Suprapubic skin (tissue), 4 donors: Measurements from ENCODE around the gene FBXO5. TPM values are rescaled to one million over a fixed set of nuclear protein-coding genes. Genes with fewer than 3 reads are reported as not detected.

Experiments used
- DNase-seq, 2 donors: peaks; one replicate each; pipeline ENCODE4 v3.0.0-alpha.2; 2019; ENCODE audit warnings: low spot score in 2 of 2
- H3K27ac ChIP-seq: fragments of 200-600 bp; sonication (generic); one replicate; pipeline ENCODE4 v1.5.1; 2019
- H3K27me3 ChIP-seq: fragments of 200-600 bp; sonication (generic); one replicate; pipeline ENCODE4 v1.5.1; 2019
- H3K36me3 ChIP-seq: fragments of 200-600 bp; sonication (generic); one replicate; pipeline ENCODE4 v1.5.1; 2019
- H3K4me1 ChIP-seq: fragments of 200-600 bp; sonication (generic); one replicate; pipeline ENCODE4 v1.5.1; 2019
- H3K4me3 ChIP-seq: fragments of 200-600 bp; sonication (generic); one replicate; pipeline ENCODE4 v1.5.1; 2019; ENCODE audit warnings: mild to moderate bottlenecking
- H3K9me3 ChIP-seq: fragments of 200-600 bp; sonication (generic); one replicate; pipeline ENCODE4 v1.5.1; 2019
- CTCF ChIP-seq, 2 donors: fragments of 200-600 bp in 1 of 2; fragments of 450-650 bp in 1 of 2; sonication (generic) in 1 of 2; IDR thresholded peaks; one replicate each; pipeline ENCODE4 v1.5.1; 2016 to 2019; ENCODE audit warnings: antibody characterized with exemption in 2 of 2, mild to moderate bottlenecking in 1 of 2, moderate library complexity in 1 of 2
- EP300 ChIP-seq: sonication (generic); formaldehyde crosslinking; IDR thresholded peaks from one replicate; pipeline ENCODE4 v1.6.1; 2017; ENCODE audit warnings: antibody characterized with exemption
- POLR2A ChIP-seq, 2 donors: fragments of 450-650 bp; IDR thresholded peaks; one replicate each; pipeline ENCODE4 v1.6.1; 2017; ENCODE audit warnings: antibody characterized with exemption in 2 of 2, mild to moderate bottlenecking in 2 of 2, moderate library complexity in 2 of 2
- POLR2AphosphoS5 ChIP-seq, 3 donors: sonication (generic); formaldehyde crosslinking; IDR thresholded peaks; one replicate each; pipeline ENCODE4 v1.6.1; 2017; ENCODE audit warnings: antibody characterized with exemption in 3 of 3
- WGBS: methylation state at CpG from one replicate; pipeline ENCODE4 v1.1.5; 2018; 5-methylcytosine and 5-hydroxymethylcytosine counted together
- total RNA-seq, 4 donors: library from RNA; depleted of rRNA; stranded (reverse); fragments of >200 nt; gene quantifications; one replicate each; pipeline ENCODE4 v1.1.0, GENCODE V29; 2016

The FBXO5 gene
- 1 to 10 TPM; 2.4 to 3.5 (median 3.3) TPM for total RNA-seq

GRCh38 chr6:152982904-152983636, at the start of gene FBXO5:
Gene FBXO5, minus strand, starts transcription at chr6:152983041. Its CDS starts 82 bp downstream, at chr6:152982959.
- Histone ChIP-seq H3K27ac (peak within 1 kb of the TSS; percentile 95), H3K4me1 (peaks cover 33% of the 10 kb centered on the region), H3K36me3 (no peaks in the 10 kb centered on the region), H3K9me3 (no peaks in the 10 kb centered on the region), H3K4me3 (peak within 1 kb of the TSS; percentile 83), H3K27me3 (no peaks in the 10 kb centered on the region)
- TF ChIP-seq POLR2AphosphoS5 (IDR thresholded peaks at IDR 0.05) = peak in 2 of 3 donors; percentile 30 to 53
- peak in 1 of 2 donors; percentile 43 for TF ChIP-seq POLR2A (IDR thresholded peaks at IDR 0.05)
- TF ChIP-seq EP300 = no peak
- 0% methylated on average over 23 of the region's 66 CpGs for WGBS
- DNase-seq = peak; percentile 97 to 98

- Histone ChIP-seq H3K36me3 (no peaks in the 10 kb centered on the region), H3K27me3 (no peaks in the 10 kb centered on the region), H3K4me3 (no peak overlapping the region), H3K27ac (no peak overlapping the region), H3K9me3 (no peaks in the 10 kb centered on the region), H3K4me1 (no peaks in the 10 kb centered on the region)
- TF ChIP-seq EP300 = no peak
- TF ChIP-seq POLR2A (IDR thresholded peaks at IDR 0.05) = no peak
- TF ChIP-seq POLR2AphosphoS5 (IDR thresholded peaks at IDR 0.05) = no peak
- no peak for TF ChIP-seq CTCF (IDR thresholded peaks at IDR 0.05)
- DNase-seq = no peak
- WGBS = 70% methylated on average over 9 of the region's 9 CpGs
Measured at GRCh38 chr6:153032255-153032882, 49.5 kb upstream of the FBXO5 start.

DNA sequence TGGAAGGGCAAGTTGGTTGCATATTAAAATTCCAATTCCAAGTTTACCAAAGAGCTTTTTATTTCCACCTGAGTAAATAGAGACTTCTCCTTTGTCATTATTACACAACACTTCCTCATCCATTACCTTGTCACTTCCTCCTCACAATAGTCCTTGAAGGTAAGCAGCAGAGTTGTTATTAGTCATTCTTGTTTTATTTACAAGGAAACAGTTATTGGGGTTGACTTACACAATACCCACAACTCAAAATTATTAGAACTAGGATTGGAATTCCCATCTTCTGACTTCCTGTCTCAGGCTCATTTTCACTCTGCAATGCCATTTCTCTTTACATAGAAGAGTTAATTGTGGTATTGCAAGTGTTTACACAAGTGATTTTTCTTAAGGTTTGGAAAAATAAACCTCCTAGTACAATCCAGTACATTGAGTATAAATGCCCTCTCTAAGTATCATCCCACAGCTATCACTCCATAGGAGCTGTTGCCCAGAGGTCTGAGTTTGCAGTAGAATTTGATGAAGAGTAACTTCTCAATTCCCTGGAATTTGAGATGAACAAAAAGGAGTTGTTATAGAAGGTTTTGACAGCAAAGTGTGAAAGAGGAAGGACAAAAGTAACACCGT, 48.6 kb upstream of the FBXO5 start:
- TF ChIP-seq CTCF (IDR thresholded peaks at IDR 0.05) (no peak), POLR2A (IDR thresholded peaks at IDR 0.05) (no peak), EP300 (no peak), POLR2AphosphoS5 (IDR thresholded peaks at IDR 0.05) (no peak)
- no peaks in the 10 kb centered on the region for H3K36me3 ChIP-seq
- no peaks in the 10 kb centered on the region for H3K9me3 ChIP-seq
- 55% methylated on average over 1 of the region's 1 CpG for WGBS
- H3K4me3 ChIP-seq = no peak overlapping the region
- H3K27me3 ChIP-seq = no peaks in the 10 kb centered on the region
- no peak overlapping the region for H3K27ac ChIP-seq
- no peaks in the 10 kb centered on the region for H3K4me1 ChIP-seq
- DNase-seq = no peak

GRCh38 chr6:153028963-153029362, 46.1 kb upstream of the FBXO5 start:
- Histone ChIP-seq H3K4me1 (no peaks in the 10 kb centered on the region), H3K36me3 (no peaks in the 10 kb centered on the region), H3K4me3 (no peak overlapping the region), H3K9me3 (no peaks in the 10 kb centered on the region), H3K27me3 (no peaks in the 10 kb centered on the region), H3K27ac (no peak overlapping the region)
- no peak for DNase-seq
- 93% methylated on average over 4 of the region's 4 CpGs for WGBS
- no peak for TF ChIP-seq CTCF (IDR thresholded peaks at IDR 0.05)
- no peak for TF ChIP-seq POLR2AphosphoS5 (IDR thresholded peaks at IDR 0.05)
- no peak for TF ChIP-seq EP300
- no peak for TF ChIP-seq POLR2A (IDR thresholded peaks at IDR 0.05)

- H3K27me3 ChIP-seq = no peaks in the 10 kb centered on the region
- no peak for DNase-seq
- H3K4me3 ChIP-seq = no peak overlapping the region
- no peak overlapping the region for H3K27ac ChIP-seq
- H3K4me1 ChIP-seq = no peaks in the 10 kb centered on the region
- TF ChIP-seq POLR2AphosphoS5 (IDR thresholded peaks at IDR 0.05) = no peak
- H3K36me3 ChIP-seq = no peaks in the 10 kb centered on the region
- no peaks in the 10 kb centered on the region for H3K9me3 ChIP-seq
- WGBS = 87% methylated on average over 2 of the region's 2 CpGs
Measured at GRCh38 chr6:153028286-153028685, 45.4 kb upstream of the FBXO5 start.

DNA sequence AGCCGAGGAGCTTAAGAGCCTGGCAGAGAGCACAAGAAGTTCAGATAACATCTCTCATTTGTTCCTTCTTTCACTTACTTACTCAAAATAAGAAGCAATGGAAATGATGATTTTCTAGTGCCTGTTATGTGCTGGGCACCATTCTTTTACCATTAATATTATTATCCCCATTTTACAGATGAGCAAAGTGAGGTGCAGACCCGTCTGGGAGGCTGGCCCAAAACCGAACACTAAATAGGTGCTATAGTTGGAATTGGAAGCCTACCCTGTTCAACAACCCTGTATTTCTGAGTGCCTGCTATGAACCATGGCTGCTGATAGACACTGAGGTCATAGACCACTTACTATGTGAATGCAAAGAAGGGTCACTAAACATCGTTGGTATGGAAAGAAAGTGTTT, 44.6 kb upstream of the FBXO5 start:
- TF ChIP-seq EP300 (no peak), POLR2A (IDR thresholded peaks at IDR 0.05) (no peak), POLR2AphosphoS5 (IDR thresholded peaks at IDR 0.05) (no peak), CTCF (IDR thresholded peaks at IDR 0.05) (no peak)
- Histone ChIP-seq H3K4me3 (no peak overlapping the region), H3K27ac (no peak overlapping the region), H3K36me3 (no peaks in the 10 kb centered on the region), H3K27me3 (no peaks in the 10 kb centered on the region), H3K9me3 (no peaks in the 10 kb centered on the region), H3K4me1 (no peaks in the 10 kb centered on the region)
- 68% methylated on average over 4 of the region's 4 CpGs for WGBS
- DNase-seq = no peak
